PFSK-1 (cell line): ENCODE results near the gene ARHGAP42.

Experiments
- POLR2AphosphoS5 ChIP-seq: IDR thresholded peaks from 2 replicates; pipeline ENCODE4 v1.6.1; 2012; ENCODE audit warnings: low read depth, mild to moderate bottlenecking, control low read depth, low read length, moderate library complexity
- REST ChIP-seq, 2 experiments: IDR thresholded peaks; 2 replicates each; pipeline versions ENCODE4 v1.6.1 to v1.8.0; 2011 to 2012; ENCODE audit warnings: low read depth in 2 of 2, low read length in 2 of 2, control low read depth in 1 of 2, inconsistent platforms in 1 of 2, mild to moderate bottlenecking in 1 of 2, moderate library complexity in 1 of 2; ENCODE audit not compliant: insufficient read depth in 1 of 2
- SIN3A ChIP-seq: IDR thresholded peaks from 2 replicates; pipeline ENCODE4 v1.6.1; 2012; ENCODE audit warnings: mild to moderate bottlenecking, low read length, moderate library complexity, borderline replicate concordance; ENCODE audit not compliant: insufficient read depth
- TAF1 ChIP-seq: IDR thresholded peaks from 2 replicates; pipeline ENCODE4 v1.6.1; 2012; ENCODE audit warnings: low read length, control low read depth, borderline replicate concordance; ENCODE audit not compliant: insufficient read depth

DNA sequence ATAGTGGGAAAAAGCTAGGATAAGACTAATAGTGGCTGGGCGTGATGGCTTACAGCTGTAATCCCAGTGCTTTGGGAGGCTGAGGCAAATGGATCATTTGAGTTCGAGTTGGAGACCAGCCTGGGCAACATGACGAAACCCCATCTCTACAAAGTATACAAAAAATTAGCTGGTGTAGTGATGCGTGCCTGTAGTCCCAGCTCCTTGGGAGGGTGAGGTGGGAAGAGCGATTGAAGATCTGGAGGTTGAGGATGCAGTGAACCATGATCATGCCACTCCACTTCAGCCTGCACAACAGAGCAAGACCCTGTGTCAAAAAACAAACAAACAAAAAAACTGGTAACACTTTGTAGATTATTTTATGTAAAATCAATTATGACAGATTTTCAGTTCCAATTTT, 8.8 kb downstream of the ARHGAP42 start:
- TF ChIP-seq REST (IDR thresholded peaks at IDR 0.05; ENCODE audit: insufficient read depth in 1 of 2, low read depth in 2 of 2, low read length in 2 of 2) (no peak), POLR2AphosphoS5 (no peak), SIN3A (no peak), TAF1 (no peak)
